MM.1S (cell line): ENCODE measurements around the gene IGLON5.

Source experiments
- DNase-seq: peaks from one replicate; pipeline ENCODE4 v3.0.0-alpha.2; 2015
- H2AFZ ChIP-seq: fragments of 300-600 bp; sonication (generic); 2 replicates; pipeline ENCODE4 v1.6.0; 2016; ENCODE audit warnings: antibody characterized with exemption, low read length
- H3F3A ChIP-seq: fragments of 300-600 bp; sonication (generic); 2 replicates; pipeline ENCODE4 v1.6.1; 2016; ENCODE audit warnings: mild to moderate bottlenecking, antibody characterized with exemption, low read length, moderate library complexity, mixed read lengths; ENCODE audit not compliant: insufficient read depth
- H3K27ac ChIP-seq: fragments of 300-600 bp; sonication (generic); 2 replicates; pipeline ENCODE4 v1.5.1; 2016; ENCODE audit warnings: mild to moderate bottlenecking, low read length
- H3K27me3 ChIP-seq: fragments of 300-600 bp; sonication (generic); replicated peaks from 2 replicates; pipeline ENCODE4 v1.6.0; 2016; ENCODE audit warnings: low read length; ENCODE audit not compliant: insufficient read depth
- H3K36me3 ChIP-seq: fragments of 300-600 bp; sonication (generic); replicated peaks from 2 replicates; pipeline ENCODE4 v1.6.1; 2016; ENCODE audit warnings: mild to moderate bottlenecking, low read length, mixed read lengths; ENCODE audit not compliant: insufficient read depth
- H3K4me1 ChIP-seq: fragments of 300-600 bp; sonication (generic); 2 replicates; pipeline ENCODE4 v1.6.1; 2016; ENCODE audit warnings: low read length, mixed read lengths
- H3K4me2 ChIP-seq: fragments of 300-600 bp; sonication (generic); 2 replicates; pipeline ENCODE4 v1.6.0; 2016; ENCODE audit warnings: low read depth, low read length
- H3K4me3 ChIP-seq: fragments of 300-600 bp; sonication (generic); 2 replicates; pipeline ENCODE4 v1.5.1; 2016; ENCODE audit warnings: low read length, mixed read lengths
- H3K79me2 ChIP-seq: fragments of 300-600 bp; sonication (generic); 2 replicates; pipeline ENCODE4 v1.6.1; 2016; ENCODE audit warnings: mixed run types, low read length, mixed read lengths
- H3K9ac ChIP-seq: fragments of 300-600 bp; sonication (generic); 2 replicates; pipeline ENCODE4 v1.6.1; 2016; ENCODE audit warnings: low read length, mixed read lengths
- H3K9me2 ChIP-seq: fragments of 300-600 bp; sonication (generic); replicated peaks from 2 replicates; pipeline ENCODE4 v1.6.1; 2016; ENCODE audit warnings: mild to moderate bottlenecking, low read length, mixed read lengths; ENCODE audit not compliant: insufficient read depth
- H3K9me3 ChIP-seq: fragments of 300-600 bp; sonication (generic); replicated peaks from 2 replicates; pipeline ENCODE4 v1.6.1; 2016; ENCODE audit warnings: mild to moderate bottlenecking, low read length, mixed read lengths; ENCODE audit not compliant: insufficient read depth
- H4K20me1 ChIP-seq: fragments of 300-600 bp; sonication (generic); 2 replicates; pipeline ENCODE4 v1.6.1; 2016; ENCODE audit warnings: mild to moderate bottlenecking, low read length, moderate library complexity, mixed read lengths; ENCODE audit not compliant: insufficient read depth
- CTCF ChIP-seq: fragments of 300-600 bp; sonication (generic); IDR thresholded peaks from 2 replicates; pipeline ENCODE4 v1.5.1; 2016; ENCODE audit warnings: antibody characterized with exemption, low read length, mixed read lengths
- EZH2 ChIP-seq: fragments of 300-600 bp; sonication (generic); optimal IDR thresholded peaks from 2 replicates; pipeline ENCODE3; 2017; ENCODE audit warnings: low read depth, mild to moderate bottlenecking, antibody characterized with exemption, low read length, mixed read lengths
- EZH2phosphoT487 ChIP-seq: fragments of 300-600 bp; sonication (generic); IDR thresholded peaks from 2 replicates; pipeline ENCODE4 v1.6.1; 2018; ENCODE audit warnings: antibody characterized with exemption, low read length

IGLON5 gene

DNA sequence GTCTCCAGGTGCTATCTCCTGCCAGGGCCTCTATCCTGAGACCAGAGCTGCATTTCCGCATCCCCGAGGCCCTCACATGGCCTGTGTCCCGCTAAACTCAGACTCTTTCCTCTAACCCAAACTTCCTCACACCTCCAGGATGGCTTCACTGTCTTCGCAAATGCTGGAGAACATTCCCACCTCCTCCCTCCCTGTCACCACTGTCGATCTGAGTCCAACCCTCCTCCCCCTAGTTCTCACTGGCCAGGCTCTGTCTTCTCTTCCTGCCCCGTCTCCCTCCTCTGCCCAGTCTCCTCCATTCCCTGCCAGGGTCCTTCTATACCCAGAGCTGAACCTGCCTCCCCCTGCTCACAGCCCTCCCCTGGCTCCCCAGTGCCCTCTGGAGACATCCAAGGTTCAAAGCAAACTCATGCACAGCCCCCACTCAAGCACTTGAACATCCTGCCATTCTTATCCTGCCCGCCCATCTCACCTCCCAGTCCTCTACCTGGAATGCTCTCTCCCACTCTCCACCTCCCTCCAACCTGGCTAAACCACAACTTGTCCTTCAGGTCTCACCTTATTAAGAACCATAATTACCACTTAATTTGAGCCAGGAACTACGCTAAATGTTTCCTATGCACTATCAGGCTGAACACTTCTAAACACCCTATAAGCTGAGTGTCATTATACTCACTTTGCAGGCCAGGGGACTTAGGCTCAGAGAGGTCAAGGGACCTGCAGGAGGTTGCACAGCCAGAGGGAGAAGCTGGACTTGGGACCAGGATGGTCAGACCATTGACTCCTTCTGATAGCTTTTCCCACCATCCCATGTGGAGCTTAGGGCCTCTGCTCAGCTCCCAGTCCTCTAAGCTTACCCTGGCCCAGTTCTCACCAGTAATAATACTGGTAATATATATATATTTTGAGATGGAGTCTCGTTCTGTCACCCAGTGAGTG lies 31.5 kb downstream of the IGLON5 start:
- Histone ChIP-seq H3K36me3 (no peaks in the 10 kb centered on the region), H3K27ac (no peak overlapping the region), H3K27me3 (no peaks in the 10 kb centered on the region), H3K4me3 (no peak overlapping the region), H3K9me2 (no peaks in the 10 kb centered on the region), H3K9ac (no peak overlapping the region), H3K4me2 (no peak overlapping the region), H4K20me1 (no peaks in the 10 kb centered on the region), H3K4me1 (no peaks in the 10 kb centered on the region), H3F3A (no peaks in the 10 kb centered on the region), H3K79me2 (no peaks in the 10 kb centered on the region), H2AFZ (no peak overlapping the region), H3K9me3 (no peaks in the 10 kb centered on the region)
- no peak for DNase-seq
- TF ChIP-seq CTCF (no peak), EZH2 (no peak), EZH2phosphoT487 (no peak)

DNA sequence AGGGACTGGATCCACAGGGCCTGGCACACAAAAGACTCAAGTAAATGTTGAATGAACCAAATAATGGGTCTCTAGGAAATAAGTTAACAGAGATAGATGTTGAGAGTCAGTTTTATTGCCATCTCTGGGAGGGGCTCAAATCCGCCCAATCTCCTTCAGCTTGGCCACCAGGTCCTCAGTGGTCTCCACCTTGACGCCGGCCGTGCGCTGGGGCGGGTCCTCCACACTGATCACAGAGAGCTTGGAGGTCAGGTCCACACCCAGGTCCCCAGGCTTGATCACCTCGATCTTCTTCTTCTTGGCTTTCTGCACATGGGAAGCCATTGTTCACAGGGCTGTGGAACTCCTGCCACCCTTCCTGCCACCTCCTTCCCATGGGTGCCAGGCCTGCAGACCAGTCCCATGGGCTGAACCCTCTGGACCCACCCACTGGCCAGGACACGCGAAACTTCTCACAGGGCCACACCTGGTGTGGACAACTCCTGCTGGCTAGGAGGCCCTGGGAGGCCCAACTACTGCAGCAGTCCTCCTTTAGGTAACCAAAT lies 33.7 kb downstream of the IGLON5 start:
- no peaks in the 10 kb centered on the region for H4K20me1 ChIP-seq
- H3K27me3 ChIP-seq = no peaks in the 10 kb centered on the region
- no peaks in the 10 kb centered on the region for H3K9me2 ChIP-seq
- H3K4me2 ChIP-seq = no peak overlapping the region
- H3K27ac ChIP-seq = no peak overlapping the region
- H3F3A ChIP-seq = no peaks in the 10 kb centered on the region
- TF ChIP-seq CTCF (no peak), EZH2phosphoT487 (no peak), EZH2 (no peak)
- no peak overlapping the region for H2AFZ ChIP-seq
- no peaks in the 10 kb centered on the region for H3K4me1 ChIP-seq
- H3K9ac ChIP-seq = no peak overlapping the region
- H3K36me3 ChIP-seq = no peaks in the 10 kb centered on the region
- no peaks in the 10 kb centered on the region for H3K9me3 ChIP-seq
- H3K4me3 ChIP-seq = no peak overlapping the region
- H3K79me2 ChIP-seq = no peaks in the 10 kb centered on the region
- no peak for DNase-seq

GRCh38 chr19:51346742-51347141 lies 35.3 kb downstream of the IGLON5 start:
- Histone ChIP-seq H3K9ac (no peak overlapping the region), H3K4me3 (no peak overlapping the region), H3K27me3 (no peaks in the 10 kb centered on the region), H3K79me2 (no peaks in the 10 kb centered on the region), H3K4me2 (no peak overlapping the region), H2AFZ (no peak overlapping the region), H3K9me2 (no peaks in the 10 kb centered on the region), H3K36me3 (no peaks in the 10 kb centered on the region), H3F3A (no peaks in the 10 kb centered on the region), H4K20me1 (no peaks in the 10 kb centered on the region), H3K9me3 (no peaks in the 10 kb centered on the region), H3K4me1 (no peaks in the 10 kb centered on the region), H3K27ac (no peak overlapping the region)
- TF ChIP-seq CTCF = no peak
- no peak for TF ChIP-seq EZH2
- TF ChIP-seq EZH2phosphoT487 = no peak
- no peak for DNase-seq
